B cell (primary cell): Measurements from ENCODE around the gene DENND2C. TPM values are rescaled to one million over a fixed set of nuclear protein-coding genes. Genes with fewer than 3 reads are reported as not detected.

Source experiments
- ATAC-seq: fragments of 200-7000 bp; cut with Tn5 transposase; one replicate; pipeline ENCODE4 v1.10.0; 2021; ENCODE audit warnings: low read depth, mild to moderate bottlenecking, moderate number of reproducible peaks, moderate library complexity
- CTCF ChIA-PET: fragments of 350-600 bp; sonication (Branson Sonifier 250); formaldehyde crosslinking; loops from one replicate; lab custom pipeline; 2021; ENCODE audit warnings: antibody characterized with exemption, inconsistent platforms; lab: Charles Lee
- POLR2A ChIA-PET: fragments of 350-600 bp; sonication (Branson Sonifier 250); formaldehyde crosslinking; loops from one replicate; lab custom pipeline; 2021; ENCODE audit warnings: antibody characterized with exemption; lab: Charles Lee
- DNase-seq: peaks from one replicate; pipeline ENCODE4 v3.0.0; 2013
- H2AFZ ChIP-seq: 2 replicates; pipeline ENCODE4 v1.6.1; 2012; ENCODE audit warnings: mild to moderate bottlenecking, low read depth, low read length; ENCODE audit not compliant: insufficient read depth, poor library complexity, severe bottlenecking
- H3K27ac ChIP-seq, 2 donors: 1 replicate in 1 of 2; 2 replicates in 1 of 2; pipeline ENCODE4 v1.5.1; 2012 to 2013; ENCODE audit warnings: low read length in 2 of 2, mild to moderate bottlenecking in 2 of 2, moderate library complexity in 1 of 2
- H3K27me3 ChIP-seq, 4 experiments: fragments of 200-600 bp in 1 of 4; sonication (generic) in 1 of 4; replicated peaks in 1 of 4; 1 replicate in 2 of 4; 2 replicates in 2 of 4; pipeline versions ENCODE4 v1.6.1 to v1.7.0; 2013 to 2016; ENCODE audit warnings: low read length in 3 of 4, mild to moderate bottlenecking in 2 of 4, mixed read lengths in 1 of 4, moderate library complexity in 1 of 4; ENCODE audit not compliant: insufficient read depth in 4 of 4, control insufficient read depth in 3 of 4; ENCODE audit errors: control extremely low read depth in 1 of 4
- H3K36me3 ChIP-seq, 2 experiments: replicated peaks in 1 of 2; 1 replicate in 1 of 2; 2 replicates in 1 of 2; pipeline versions ENCODE4 v1.6.1 to v1.7.1; 2013; ENCODE audit warnings: low read length in 1 of 2; ENCODE audit not compliant: insufficient read depth in 2 of 2, control insufficient read depth in 1 of 2; ENCODE audit errors: control extremely low read depth in 1 of 2, extremely low read depth in 1 of 2
- H3K4me1 ChIP-seq, 2 donors: fragments of 200-600 bp in 1 of 2; sonication (generic) in 1 of 2; 1 replicate in 1 of 2; 2 replicates in 1 of 2; pipeline versions ENCODE4 v1.5.1 to v1.6.1; 2013 to 2017; ENCODE audit warnings: low read length in 2 of 2; ENCODE audit not compliant: control insufficient read depth in 2 of 2, insufficient read depth in 2 of 2
- H3K4me2 ChIP-seq: replicated peaks from 2 replicates; pipeline ENCODE3; 2012; ENCODE audit warnings: mild to moderate bottlenecking, low read depth, low read length; ENCODE audit not compliant: poor library complexity, severe bottlenecking
- H3K4me3 ChIP-seq, 5 experiments: fragments of 200-600 bp in 1 of 5; sonication (generic) in 1 of 5; 1 replicate in 3 of 5; 2 replicates in 2 of 5; pipeline versions ENCODE4 v1.5.1 to v1.7.0; 2011 to 2016; ENCODE audit warnings: low read length in 4 of 5, mild to moderate bottlenecking in 4 of 5, low read depth in 2 of 5, control low read depth in 1 of 5, moderate library complexity in 1 of 5; ENCODE audit not compliant: insufficient read depth in 1 of 5; ENCODE audit errors: control extremely low read depth in 1 of 5, extremely low read depth in 1 of 5
- H3K79me2 ChIP-seq: fragments of 200-600 bp; sonication (generic); one replicate; pipeline ENCODE4 v1.6.0; 2016; ENCODE audit warnings: low read length; ENCODE audit not compliant: control insufficient read depth, insufficient read depth
- H3K9ac ChIP-seq: fragments of 200-600 bp; sonication (generic); 2 replicates; pipeline ENCODE4 v1.6.1; 2017; ENCODE audit warnings: mild to moderate bottlenecking, low read length, moderate library complexity
- H3K9me3 ChIP-seq, 3 donors: one replicate each; pipeline versions ENCODE4 v1.6.1 to v1.7.1; 2013; ENCODE audit warnings: low read length in 2 of 3; ENCODE audit not compliant: control insufficient read depth in 2 of 3, insufficient read depth in 1 of 3; ENCODE audit errors: control extremely low read depth in 1 of 3
- H4K20me1 ChIP-seq: 2 replicates; pipeline ENCODE4 v1.6.0; 2012; ENCODE audit warnings: mild to moderate bottlenecking, low read length; ENCODE audit not compliant: insufficient read depth, control insufficient read depth, poor library complexity, severe bottlenecking
- H3K27ac Mint-ChIP-seq: one replicate; pipeline ENCODE4 v1.8.0; 2021; ENCODE audit warnings: mixed read lengths
- H3K27me3 Mint-ChIP-seq: one replicate; pipeline ENCODE4 v1.8.0; 2021; ENCODE audit warnings: mixed read lengths
- H3K4me1 Mint-ChIP-seq: one replicate; pipeline ENCODE4 v1.8.0; 2021; ENCODE audit warnings: mixed read lengths
- H3K4me3 Mint-ChIP-seq: one replicate; pipeline ENCODE4 v1.8.0; 2021; ENCODE audit warnings: mixed read lengths
- H3K9me3 Mint-ChIP-seq: one replicate; pipeline ENCODE4 v1.8.0; 2022; ENCODE audit warnings: mixed read lengths; ENCODE audit not compliant: insufficient read depth
- EZH2 ChIP-seq: IDR thresholded peaks from 2 replicates; pipeline ENCODE4 v1.6.1; 2012; ENCODE audit warnings: borderline replicate concordance, low read depth, mild to moderate bottlenecking, moderate library complexity, low read length; ENCODE audit not compliant: insufficient read depth, poor library complexity, severe bottlenecking
- WGBS: methylation state at CpG from one replicate; pipeline ENCODE4 v1.1.5; 2013; ENCODE audit warnings: missing lambda C conversion rate; ENCODE audit not compliant: insufficient coverage; 5-methylcytosine and 5-hydroxymethylcytosine counted together
- intact Hi-C: fragments of 100-400 bp; cut with micrococcal nuclease; formaldehyde crosslinking; loops from one replicate; pipeline ENCODE4 v1.10.0; 2022
- polyA plus RNA-seq: library from polyadenylated mRNA; depleted of rRNA; stranded (reverse); fragments of >200 nt; gene quantifications from 2 replicates; pipeline ENCODE4 v1.2.3, GENCODE V29; 2012
- total RNA-seq, 2 donors: library from RNA; stranded (reverse); fragments of 120-200 nt in 1 of 2; gene quantifications; 1 replicate in 1 of 2; 2 replicates in 1 of 2; pipeline versions ENCODE4 v1.2.3 to v1.2.4, GENCODE V29; 2013 to 2022
- TF ChIP-seq, protein P1 (sequence below): fragments of 200-600 bp; IDR thresholded peaks from one replicate; pipeline ENCODE4 v1.8.0; 2022; ENCODE audit warnings: antibody characterized with exemption, mild to moderate bottlenecking

DENND2C gene
- total and polyA plus RNA-seq, 2 donors (not counting 1 experiment from before 2014, with no cell fraction given), result 0.18 to 0.76 TPM

DNA sequence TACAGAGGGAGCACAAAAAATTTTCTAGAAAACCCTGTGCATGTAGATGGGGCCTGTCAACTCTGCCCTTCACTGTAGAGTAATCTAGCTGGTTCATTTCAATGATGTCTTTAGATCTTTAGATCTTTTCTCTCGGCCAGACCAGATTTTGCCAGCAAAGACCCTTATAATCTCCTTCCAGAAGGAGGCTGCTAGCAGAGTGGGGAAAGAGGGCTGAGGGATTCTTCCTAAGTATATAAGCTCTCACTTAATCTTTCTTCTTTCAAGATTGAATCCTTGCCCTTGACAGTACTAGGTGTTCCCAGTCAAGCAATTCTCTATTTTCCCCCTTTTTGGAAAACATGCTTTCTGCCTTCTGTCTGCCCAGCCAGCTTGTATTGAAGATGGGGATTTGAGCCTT is 122.8 kb downstream of the DENND2C start:
- H3K4me3 ChIP-seq, result no peak overlapping the region
- Mint-ChIP-seq H3K27ac (no peak overlapping the region), H3K4me3 (no peak overlapping the region), H3K4me1 (no peaks in the 10 kb centered on the region), H3K9me3 (no peaks in the 10 kb centered on the region), H3K27me3 (peaks cover 6% of the 10 kb centered on the region)
- DNase-seq, result no peak
- TF ChIP-seq, protein P1, sequence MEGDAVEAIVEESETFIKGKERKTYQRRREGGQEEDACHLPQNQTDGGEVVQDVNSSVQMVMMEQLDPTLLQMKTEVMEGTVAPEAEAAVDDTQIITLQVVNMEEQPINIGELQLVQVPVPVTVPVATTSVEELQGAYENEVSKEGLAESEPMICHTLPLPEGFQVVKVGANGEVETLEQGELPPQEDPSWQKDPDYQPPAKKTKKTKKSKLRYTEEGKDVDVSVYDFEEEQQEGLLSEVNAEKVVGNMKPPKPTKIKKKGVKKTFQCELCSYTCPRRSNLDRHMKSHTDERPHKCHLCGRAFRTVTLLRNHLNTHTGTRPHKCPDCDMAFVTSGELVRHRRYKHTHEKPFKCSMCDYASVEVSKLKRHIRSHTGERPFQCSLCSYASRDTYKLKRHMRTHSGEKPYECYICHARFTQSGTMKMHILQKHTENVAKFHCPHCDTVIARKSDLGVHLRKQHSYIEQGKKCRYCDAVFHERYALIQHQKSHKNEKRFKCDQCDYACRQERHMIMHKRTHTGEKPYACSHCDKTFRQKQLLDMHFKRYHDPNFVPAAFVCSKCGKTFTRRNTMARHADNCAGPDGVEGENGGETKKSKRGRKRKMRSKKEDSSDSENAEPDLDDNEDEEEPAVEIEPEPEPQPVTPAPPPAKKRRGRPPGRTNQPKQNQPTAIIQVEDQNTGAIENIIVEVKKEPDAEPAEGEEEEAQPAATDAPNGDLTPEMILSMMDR, result no peak
- TF ChIP-seq EZH2, result no peak
- no peak for ATAC-seq
- H4K20me1 ChIP-seq, result no peaks in the 10 kb centered on the region
- intact Hi-C loops, result no loop called here
- no peak overlapping the region for H2AFZ ChIP-seq
- H3K27ac ChIP-seq, result no peak overlapping the region
- no peak overlapping the region for H3K9ac ChIP-seq
- H3K36me3 ChIP-seq, result no peaks in the 10 kb centered on the region
- H3K4me2 ChIP-seq, result no peak overlapping the region
- no peaks in the 10 kb centered on the region for H3K9me3 ChIP-seq
- no peaks in the 10 kb centered on the region for H3K27me3 ChIP-seq
- no peaks in the 10 kb centered on the region for H3K4me1 ChIP-seq
- ChIA-PET CTCF (no interaction called here), POLR2A (no interaction called here)
- H3K79me2 ChIP-seq, result no peaks in the 10 kb centered on the region
- no CpG with 5 or more reads among the region's 1 CpG for WGBS

GRCh38 chr1:114545796-114546195 is 124.1 kb downstream of the DENND2C start:
- Histone ChIP-seq H3K9ac (no peak overlapping the region), H4K20me1 (no peaks in the 10 kb centered on the region), H3K9me3 (no peaks in the 10 kb centered on the region), H3K27ac (no peak overlapping the region), H3K79me2 (no peaks in the 10 kb centered on the region), H3K4me1 (no peaks in the 10 kb centered on the region), H2AFZ (no peak overlapping the region), H3K4me2 (no peak overlapping the region), H3K36me3 (no peaks in the 10 kb centered on the region), H3K27me3 (no peaks in the 10 kb centered on the region), H3K4me3 (no peak overlapping the region)
- ChIA-PET POLR2A (no interaction called here), CTCF (interaction anchor here (0.5 kb wide), 1 partner anchor 1512 kb away, joined by 3 read pairs; no protein-coding TSS in a partner anchor)
- TF ChIP-seq EZH2, result no peak
- TF ChIP-seq, protein P1, result no peak
- Mint-ChIP-seq H3K27ac (no peak overlapping the region), H3K9me3 (no peaks in the 10 kb centered on the region), H3K4me1 (no peaks in the 10 kb centered on the region), H3K4me3 (no peak overlapping the region), H3K27me3 (peaks cover 3% of the 10 kb centered on the region)
- intact Hi-C loops, result no loop called here
- no peak for ATAC-seq
- no peak for DNase-seq
- WGBS, result 100% methylated on average over 1 of the region's 2 CpGs
